ENCODE measurements around the gene RGL4.

GRCh38 chr22:23685205-23685784 lies 5.5 kb upstream of the RGL4 start:
- TF ChIP-seq CTCF (IDR thresholded peaks at IDR 0.05; ENCODE audit: insufficient read depth, low read depth, low read length) (no peak), EZH2 (IDR thresholded peaks at IDR 0.05; ENCODE audit: insufficient read depth, low read length) (no peak)

Data from astrocyte (in vitro differentiated cells and primary cell).